GM23338 (cell line): ENCODE data around the gene METTL17. TPM values are rescaled to one million over a fixed set of nuclear protein-coding genes. Genes with fewer than 3 reads are reported as not detected.
A peak's percentile ranks its signal among the peaks of the same experiment; 100 is the strongest.

Source experiments
- ATAC-seq: fragments of 200-7000 bp; cut with Tn5 transposase; 3 replicates; pipeline ENCODE4 v1.9.1; 2020
- DNase-seq: peaks from one replicate; pipeline ENCODE4 v3.0.0-alpha.2; 2015; ENCODE audit warnings: low spot score
- H2AFZ ChIP-seq: fragments of 200-600 bp; sonication (generic); 2 replicates; pipeline ENCODE4 v1.8.0; 2016; ENCODE audit warnings: antibody characterized with exemption, mild to moderate bottlenecking, moderate library complexity
- H3F3A ChIP-seq: fragments of 200-600 bp; sonication (generic); replicated peaks from 2 replicates; pipeline ENCODE4 v1.8.0; 2017; ENCODE audit warnings: antibody characterized with exemption, mixed run types, low read depth
- H3K27ac ChIP-seq: fragments of 200-600 bp; sonication (generic); 2 replicates; pipeline ENCODE4 v1.6.1; 2016; ENCODE audit warnings: low read depth
- H3K27me3 ChIP-seq: fragments of 200-600 bp; sonication (generic); 2 replicates; pipeline ENCODE4 v1.8.0; 2016; ENCODE audit warnings: mild to moderate bottlenecking, mixed run types, moderate library complexity; ENCODE audit not compliant: insufficient read depth
- H3K36me3 ChIP-seq: fragments of 200-600 bp; sonication (generic); 2 replicates; pipeline ENCODE4 v1.8.0; 2016; ENCODE audit warnings: mild to moderate bottlenecking; ENCODE audit not compliant: insufficient read depth
- H3K4me1 ChIP-seq: fragments of 200-600 bp; sonication (generic); 2 replicates; pipeline ENCODE4 v1.8.0; 2016; ENCODE audit warnings: mild to moderate bottlenecking, moderate library complexity; ENCODE audit not compliant: insufficient read depth
- H3K4me2 ChIP-seq: fragments of 200-600 bp; sonication (generic); 2 replicates; pipeline ENCODE4 v1.7.1; 2017; ENCODE audit warnings: mixed run types
- H3K4me3 ChIP-seq: fragments of 200-600 bp; sonication (generic); 2 replicates; pipeline ENCODE4 v1.6.1; 2016; ENCODE audit warnings: mixed run types
- H3K79me2 ChIP-seq: fragments of 200-600 bp; sonication (generic); replicated peaks from 2 replicates; pipeline ENCODE4 v1.8.0; 2017; ENCODE audit warnings: mild to moderate bottlenecking; ENCODE audit not compliant: insufficient read depth
- H3K9me2 ChIP-seq: fragments of 200-600 bp; sonication (generic); 2 replicates; pipeline ENCODE4 v1.8.0; 2017; ENCODE audit not compliant: insufficient read depth
- H4K20me1 ChIP-seq: fragments of 200-600 bp; sonication (generic); replicated peaks from 2 replicates; pipeline ENCODE4 v1.8.0; 2017; ENCODE audit warnings: mild to moderate bottlenecking; ENCODE audit not compliant: insufficient read depth
- H3K27ac Mint-ChIP-seq: 2 replicates; pipeline ENCODE4 v1.8.0; 2020; ENCODE audit warnings: inconsistent platforms, mild to moderate bottlenecking, moderate library complexity, mixed read lengths
- H3K27me3 Mint-ChIP-seq: 3 replicates; pipeline ENCODE4 v1.8.0; 2022; ENCODE audit warnings: low read depth, mild to moderate bottlenecking, moderate library complexity, mixed read lengths, inconsistent platforms; ENCODE audit not compliant: insufficient read depth, poor library complexity
- H3K36me3 Mint-ChIP-seq: 3 replicates; pipeline ENCODE4 v1.8.0; 2021; ENCODE audit warnings: low read depth, mild to moderate bottlenecking, inconsistent platforms, moderate library complexity, mixed read lengths
- H3K4me1 Mint-ChIP-seq: 3 replicates; pipeline ENCODE4 v1.8.0; 2020; ENCODE audit warnings: mild to moderate bottlenecking, inconsistent platforms, mixed read lengths
- H3K4me3 Mint-ChIP-seq: 3 replicates; pipeline ENCODE4 v1.8.0; 2021; ENCODE audit warnings: moderate library complexity, mild to moderate bottlenecking, inconsistent platforms, mixed read lengths
- H3K9me3 Mint-ChIP-seq: 3 replicates; pipeline ENCODE4 v1.8.0; 2020; ENCODE audit warnings: moderate library complexity, mild to moderate bottlenecking, inconsistent platforms, mixed read lengths
- CREB1 ChIP-seq: fragments of 250-450 bp; sonication (Bioruptor Pico); IDR thresholded peaks from 2 replicates; pipeline ENCODE4 v1.5.0; 2020; ENCODE audit warnings: low read depth, mild to moderate bottlenecking, moderate library complexity
- ETS1 ChIP-seq: IDR thresholded peaks from 2 replicates; pipeline ENCODE4 v1.6.1; 2016; ENCODE audit warnings: antibody characterized with exemption
- EZH2 ChIP-seq: fragments of 200-600 bp; sonication (generic); IDR thresholded peaks from one replicate; pipeline ENCODE4 v1.8.0; 2017; ENCODE audit warnings: antibody characterized with exemption, mild to moderate bottlenecking, low read depth; ENCODE audit not compliant: unreplicated experiment
- EZH2phosphoT487 ChIP-seq: fragments of 200-600 bp; sonication (generic); IDR thresholded peaks from one replicate; pipeline ENCODE4 v1.8.1; 2018; ENCODE audit warnings: antibody characterized with exemption; ENCODE audit not compliant: unreplicated experiment
- POLR2AphosphoS5 ChIP-seq: IDR thresholded peaks from 2 replicates; pipeline ENCODE4 v1.6.1; 2016; ENCODE audit warnings: antibody characterized with exemption, low read depth
- ZNF114 ChIP-seq: fragments of 250-450 bp; sonication (Bioruptor Pico); IDR thresholded peaks from 2 replicates; pipeline ENCODE4 v1.5.0; 2020; ENCODE audit warnings: mild to moderate bottlenecking, moderate library complexity
- ZNF331 ChIP-seq: fragments of 250-450 bp; sonication (Bioruptor Pico); IDR thresholded peaks from 2 replicates; pipeline ENCODE4 v1.5.0; 2020; ENCODE audit warnings: low read depth, mild to moderate bottlenecking, moderate library complexity
- polyA plus RNA-seq: library from polyadenylated mRNA; unstranded; fragments of >200 nt; fragmentation: Nextera tagmentation; extraction: Ambion mirVana; gene quantifications from 2 replicates; pipeline ENCODE4 v1.2.1, GENCODE V29; 2016
- total RNA-seq: library from RNA; depleted of rRNA; stranded (reverse); fragments of >200 nt; shearing (Covaris generic); gene quantifications from 2 replicates; pipeline ENCODE4 v1.2.3, GENCODE V29; 2014
- TF ChIP-seq, protein P1 (sequence below), 2 experiments: fragments of 200-600 bp in 1 of 2; sonication (generic) in 1 of 2; conservative IDR thresholded peaks; 2 replicates each; pipeline versions ENCODE4 v1.5.1 to v1.6.1; 2016 to 2017; ENCODE audit warnings: antibody characterized with exemption in 2 of 2, low read depth in 2 of 2, mild to moderate bottlenecking in 2 of 2, moderate library complexity in 1 of 2

The METTL17 gene
- total and polyA plus RNA-seq, 2 experiments from 2014 or later, result 74.9 to 156 TPM

DNA sequence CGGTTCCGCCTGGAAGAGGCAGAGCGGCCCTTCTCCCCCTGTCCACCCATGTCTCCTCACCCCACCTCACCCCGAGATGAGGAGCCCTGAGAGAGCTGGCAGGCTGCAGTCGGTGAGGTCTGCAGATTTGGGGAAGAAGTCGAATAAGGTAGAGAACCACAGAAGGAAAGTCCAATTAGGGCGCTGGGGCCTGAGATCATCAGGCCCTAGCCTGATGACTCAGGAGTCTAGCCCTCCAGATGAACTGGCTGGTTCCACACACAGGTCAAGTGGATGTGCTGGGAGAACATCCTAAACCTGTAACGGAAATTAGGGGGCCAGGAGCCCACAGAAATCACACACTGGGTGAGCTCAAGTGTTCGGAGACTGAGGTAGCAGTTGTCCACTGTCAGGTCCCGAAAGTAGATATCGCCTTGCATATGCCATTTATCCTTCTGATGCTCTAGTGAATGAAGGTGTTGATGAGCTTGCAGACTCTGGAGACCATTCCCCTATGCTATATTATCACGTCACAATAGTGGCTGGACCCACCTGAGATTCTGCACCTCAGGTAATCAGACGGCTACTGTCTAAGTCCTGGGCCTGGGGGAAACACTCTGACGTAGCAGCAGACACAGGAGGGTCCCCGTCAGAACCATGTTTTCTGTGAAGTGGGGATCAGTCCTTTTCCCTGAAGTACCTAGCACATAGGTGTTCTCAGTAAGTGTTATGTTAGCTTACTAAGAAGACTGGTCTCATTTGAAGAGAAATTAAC, 886 bp upstream of the METTL17 start:
- peak overlapping the region; percentile 94 for H3K27ac ChIP-seq
- H3K4me2 ChIP-seq, result peak overlapping the region; percentile 91
- peaks cover 27% of the 10 kb centered on the region for H3K36me3 Mint-ChIP-seq
- peak overlapping the region; percentile 55 for H3K4me3 ChIP-seq
- no peak overlapping the region for H3K27ac Mint-ChIP-seq
- H3K27me3 ChIP-seq, result no peaks in the 10 kb centered on the region
- no peaks in the 10 kb centered on the region for H3K27me3 Mint-ChIP-seq
- peak overlapping the region; percentile 9; the same call in 1 of the 2 replicates for H2AFZ ChIP-seq
- H3K4me3 Mint-ChIP-seq, result peak overlapping the region; percentile 79
- peaks cover 6% of the 10 kb centered on the region for H3F3A ChIP-seq
- no peak for TF ChIP-seq POLR2AphosphoS5
- TF ChIP-seq EZH2, result no peak
- TF ChIP-seq ZNF114 (CRISPR knock-in tag), result no peak
- H3K4me1 ChIP-seq, result peaks cover 13% of the 10 kb centered on the region
- H3K36me3 ChIP-seq, result peaks cover 19% of the 10 kb centered on the region
- no peaks in the 10 kb centered on the region; the same call in 2 of the 3 replicates for H3K9me3 Mint-ChIP-seq
- peaks cover 27% of the 10 kb centered on the region for H3K79me2 ChIP-seq
- peaks cover 17% of the 10 kb centered on the region; the same call in 1 of the 2 replicates for H3K9me2 ChIP-seq
- DNase-seq (no peak), ATAC-seq (no peak)
- peaks cover 12% of the 10 kb centered on the region for H3K4me1 Mint-ChIP-seq
- peaks cover 12% of the 10 kb centered on the region; the same call in 1 of the 2 replicates for H4K20me1 ChIP-seq

GRCh38 chr14:20989471-20989786, 351 bp upstream of the METTL17 start:
- H3K27ac Mint-ChIP-seq, result peak overlapping the region; percentile 81; the same call in 1 of the 2 replicates

GRCh38 chr14:20996521-20996920, 6.7 kb downstream of the METTL17 start:
- Mint-ChIP-seq H3K27ac (no peak overlapping the region), H3K4me1 (peaks cover 26% of the 10 kb centered on the region), H3K9me3 (no peaks in the 10 kb centered on the region), H3K36me3 (peaks cover 49% of the 10 kb centered on the region), H3K27me3 (peaks cover 2% of the 10 kb centered on the region), H3K4me3 (no peak overlapping the region)
- H3K27ac ChIP-seq, result no peak overlapping the region
- H3K4me2 ChIP-seq, result no peak overlapping the region
- H3K4me3 ChIP-seq, result no peak overlapping the region
- ATAC-seq (no peak), DNase-seq (no peak)
- H4K20me1 ChIP-seq, result peaks cover 3% of the 10 kb centered on the region; the same call in 1 of the 2 replicates
- H3K9me2 ChIP-seq, result no peaks in the 10 kb centered on the region
- 0 out of 2 replicates have a peak, but pooled peaks cover 4% of the 10 kb centered on the region for H3F3A ChIP-seq
- H3K4me1 ChIP-seq, result peaks cover 6% of the 10 kb centered on the region
- peaks cover 44% of the 10 kb centered on the region for H3K36me3 ChIP-seq
- H3K27me3 ChIP-seq, result no peaks in the 10 kb centered on the region
- H3K79me2 ChIP-seq, result peaks cover 13% of the 10 kb centered on the region
- no peak overlapping the region for H2AFZ ChIP-seq
- TF ChIP-seq CREB1 (CRISPR knock-in tag) (no peak), EZH2phosphoT487 (no peak), ZNF331 (CRISPR knock-in tag) (no peak), ETS1 (no peak), POLR2AphosphoS5 (no peak)
- TF ChIP-seq, protein P1, sequence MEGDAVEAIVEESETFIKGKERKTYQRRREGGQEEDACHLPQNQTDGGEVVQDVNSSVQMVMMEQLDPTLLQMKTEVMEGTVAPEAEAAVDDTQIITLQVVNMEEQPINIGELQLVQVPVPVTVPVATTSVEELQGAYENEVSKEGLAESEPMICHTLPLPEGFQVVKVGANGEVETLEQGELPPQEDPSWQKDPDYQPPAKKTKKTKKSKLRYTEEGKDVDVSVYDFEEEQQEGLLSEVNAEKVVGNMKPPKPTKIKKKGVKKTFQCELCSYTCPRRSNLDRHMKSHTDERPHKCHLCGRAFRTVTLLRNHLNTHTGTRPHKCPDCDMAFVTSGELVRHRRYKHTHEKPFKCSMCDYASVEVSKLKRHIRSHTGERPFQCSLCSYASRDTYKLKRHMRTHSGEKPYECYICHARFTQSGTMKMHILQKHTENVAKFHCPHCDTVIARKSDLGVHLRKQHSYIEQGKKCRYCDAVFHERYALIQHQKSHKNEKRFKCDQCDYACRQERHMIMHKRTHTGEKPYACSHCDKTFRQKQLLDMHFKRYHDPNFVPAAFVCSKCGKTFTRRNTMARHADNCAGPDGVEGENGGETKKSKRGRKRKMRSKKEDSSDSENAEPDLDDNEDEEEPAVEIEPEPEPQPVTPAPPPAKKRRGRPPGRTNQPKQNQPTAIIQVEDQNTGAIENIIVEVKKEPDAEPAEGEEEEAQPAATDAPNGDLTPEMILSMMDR (conservative IDR thresholded peaks at IDR 0.05; ENCODE audit: low read depth in 2 of 2), result no peak

More at GRCh38 chr14:20989471-20989786, 351 bp upstream of the METTL17 start:
- no peak for ATAC-seq
- TF ChIP-seq, protein P1 (conservative IDR thresholded peaks at IDR 0.05; ENCODE audit: low read depth in 2 of 2), result no peak
- TF ChIP-seq POLR2AphosphoS5, result peak; percentile 18; the same call in 1 of the 2 replicates
- TF ChIP-seq ZNF114 (CRISPR knock-in tag), result no peak
- H2AFZ ChIP-seq, result no peak overlapping the region
- peaks cover 12% of the 10 kb centered on the region; the same call in 1 of the 2 replicates for H4K20me1 ChIP-seq
- peak overlapping the region; percentile 55 for H3K4me3 ChIP-seq
- no peaks in the 10 kb centered on the region; the same call in 2 of the 3 replicates for H3K9me3 Mint-ChIP-seq
- peak overlapping the region; percentile 79 for H3K4me3 Mint-ChIP-seq
- DNase-seq, result no peak
- no peaks in the 10 kb centered on the region for H3K27me3 ChIP-seq
- peaks cover 13% of the 10 kb centered on the region for H3K4me1 ChIP-seq
- H3K27ac ChIP-seq, result peak overlapping the region; percentile 94
- no peaks in the 10 kb centered on the region for H3K27me3 Mint-ChIP-seq
- peaks cover 32% of the 10 kb centered on the region for H3K36me3 Mint-ChIP-seq
- peak overlapping the region; percentile 91 for H3K4me2 ChIP-seq
- H3K36me3 ChIP-seq, result peaks cover 24% of the 10 kb centered on the region
- peaks cover 6% of the 10 kb centered on the region for H3F3A ChIP-seq
- H3K79me2 ChIP-seq, result peaks cover 27% of the 10 kb centered on the region
- peaks cover 12% of the 10 kb centered on the region for H3K4me1 Mint-ChIP-seq
- peaks cover 17% of the 10 kb centered on the region; the same call in 1 of the 2 replicates for H3K9me2 ChIP-seq
